ENCODE measurements around the gene TAS2R31.
"Not testable (repeated sequence)": the region's sequence is repeated elsewhere in the genome, so short reads cannot be mapped to it uniquely, and the experiment has no call there.

GRCh38 chr12:11062194-11062593, 31.0 kb upstream of the TAS2R31 start, which contains the start of gene TAS2R46:
- TF ChIP-seq RFX5 (IDR thresholded peaks at IDR 0.05); CTCF (IDR thresholded peaks at IDR 0.05); POLR2AphosphoS2 (conservative IDR thresholded peaks at IDR 0.05; ENCODE audit: low read length); EP300 (IDR thresholded peaks at IDR 0.05); CHD2 (IDR thresholded peaks at IDR 0.05; ENCODE audit: low read length, partially characterized antibody); SREBF2 (IDR thresholded peaks at IDR 0.05); ESRRA (IDR thresholded peaks at IDR 0.05; ENCODE audit: borderline replicate concordance, low read length); HMGXB4 (CRISPR knock-in tag; IDR thresholded peaks at IDR 0.05; ENCODE audit: borderline replicate concordance); POLR2A (IDR thresholded peaks at IDR 0.05; ENCODE audit: low read length); USF2 (IDR thresholded peaks at IDR 0.05); JUN (IDR thresholded peaks at IDR 0.05); ZC3H11A (IDR thresholded peaks at IDR 0.05); ZNF302 (CRISPR knock-in tag; IDR thresholded peaks at IDR 0.05): not testable (repeated sequence)
